ENCODE measurements around the gene IQSEC1. TPM values are rescaled to one million over a fixed set of nuclear protein-coding genes. Genes with fewer than 3 reads are reported as not detected.

The IQSEC1 gene
- total and polyA plus RNA-seq, 9 of the 15 experiments (the other 6 are each of a cell fraction or from before 2014, with no cell fraction given), result 0.56 to 39.0 (median 6.8) TPM

- peak; percentile 12; the same call in 1 of the 2 replicates for TF ChIP-seq REST (IDR thresholded peaks at IDR 0.05; ENCODE audit: borderline replicate concordance)
- no peak for TF ChIP-seq REST (CRISPR knock-in tag; IDR thresholded peaks at IDR 0.05; ENCODE audit: low read depth)
- TF ChIP-seq, protein P1, sequence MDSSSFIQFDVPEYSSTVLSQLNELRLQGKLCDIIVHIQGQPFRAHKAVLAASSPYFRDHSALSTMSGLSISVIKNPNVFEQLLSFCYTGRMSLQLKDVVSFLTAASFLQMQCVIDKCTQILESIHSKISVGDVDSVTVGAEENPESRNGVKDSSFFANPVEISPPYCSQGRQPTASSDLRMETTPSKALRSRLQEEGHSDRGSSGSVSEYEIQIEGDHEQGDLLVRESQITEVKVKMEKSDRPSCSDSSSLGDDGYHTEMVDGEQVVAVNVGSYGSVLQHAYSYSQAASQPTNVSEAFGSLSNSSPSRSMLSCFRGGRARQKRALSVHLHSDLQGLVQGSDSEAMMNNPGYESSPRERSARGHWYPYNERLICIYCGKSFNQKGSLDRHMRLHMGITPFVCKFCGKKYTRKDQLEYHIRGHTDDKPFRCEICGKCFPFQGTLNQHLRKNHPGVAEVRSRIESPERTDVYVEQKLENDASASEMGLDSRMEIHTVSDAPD (CRISPR knock-in tag; IDR thresholded peaks at IDR 0.05), result no peak
- TF ChIP-seq PTBP1 (IDR thresholded peaks at IDR 0.05; ENCODE audit: low read depth, low read length), result no peak
- no peak for TF ChIP-seq ZNF232 (CRISPR knock-in tag; IDR thresholded peaks at IDR 0.05)
- peak; percentile 61 to 62; a peak in 2 of 4 replicates for TF ChIP-seq TRIM24 (IDR thresholded peaks at IDR 0.05)
- TF ChIP-seq, protein P2, sequence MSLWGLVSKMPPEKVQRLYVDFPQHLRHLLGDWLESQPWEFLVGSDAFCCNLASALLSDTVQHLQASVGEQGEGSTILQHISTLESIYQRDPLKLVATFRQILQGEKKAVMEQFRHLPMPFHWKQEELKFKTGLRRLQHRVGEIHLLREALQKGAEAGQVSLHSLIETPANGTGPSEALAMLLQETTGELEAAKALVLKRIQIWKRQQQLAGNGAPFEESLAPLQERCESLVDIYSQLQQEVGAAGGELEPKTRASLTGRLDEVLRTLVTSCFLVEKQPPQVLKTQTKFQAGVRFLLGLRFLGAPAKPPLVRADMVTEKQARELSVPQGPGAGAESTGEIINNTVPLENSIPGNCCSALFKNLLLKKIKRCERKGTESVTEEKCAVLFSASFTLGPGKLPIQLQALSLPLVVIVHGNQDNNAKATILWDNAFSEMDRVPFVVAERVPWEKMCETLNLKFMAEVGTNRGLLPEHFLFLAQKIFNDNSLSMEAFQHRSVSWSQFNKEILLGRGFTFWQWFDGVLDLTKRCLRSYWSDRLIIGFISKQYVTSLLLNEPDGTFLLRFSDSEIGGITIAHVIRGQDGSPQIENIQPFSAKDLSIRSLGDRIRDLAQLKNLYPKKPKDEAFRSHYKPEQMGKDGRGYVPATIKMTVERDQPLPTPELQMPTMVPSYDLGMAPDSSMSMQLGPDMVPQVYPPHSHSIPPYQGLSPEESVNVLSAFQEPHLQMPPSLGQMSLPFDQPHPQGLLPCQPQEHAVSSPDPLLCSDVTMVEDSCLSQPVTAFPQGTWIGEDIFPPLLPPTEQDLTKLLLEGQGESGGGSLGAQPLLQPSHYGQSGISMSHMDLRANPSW (CRISPR knock-in tag; IDR thresholded peaks at IDR 0.05), result no peak
- TF ChIP-seq PRMT5 (CRISPR knock-in tag; IDR thresholded peaks at IDR 0.05), result no peak
- peak; percentile 76 for TF ChIP-seq RNF2 (IDR thresholded peaks at IDR 0.05)
- no peak for TF ChIP-seq HOMEZ (CRISPR knock-in tag; IDR thresholded peaks at IDR 0.05)
- TF ChIP-seq PHF21A (IDR thresholded peaks at IDR 0.05; ENCODE audit: borderline replicate concordance, low read depth), result peak; percentile 73; the same call in 1 of the 2 replicates
- TF ChIP-seq, protein P3, sequence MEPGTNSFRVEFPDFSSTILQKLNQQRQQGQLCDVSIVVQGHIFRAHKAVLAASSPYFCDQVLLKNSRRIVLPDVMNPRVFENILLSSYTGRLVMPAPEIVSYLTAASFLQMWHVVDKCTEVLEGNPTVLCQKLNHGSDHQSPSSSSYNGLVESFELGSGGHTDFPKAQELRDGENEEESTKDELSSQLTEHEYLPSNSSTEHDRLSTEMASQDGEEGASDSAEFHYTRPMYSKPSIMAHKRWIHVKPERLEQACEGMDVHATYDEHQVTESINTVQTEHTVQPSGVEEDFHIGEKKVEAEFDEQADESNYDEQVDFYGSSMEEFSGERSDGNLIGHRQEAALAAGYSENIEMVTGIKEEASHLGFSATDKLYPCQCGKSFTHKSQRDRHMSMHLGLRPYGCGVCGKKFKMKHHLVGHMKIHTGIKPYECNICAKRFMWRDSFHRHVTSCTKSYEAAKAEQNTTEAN (CRISPR knock-in tag; IDR thresholded peaks at IDR 0.05), result no peak
Measured at GRCh38 chr3:13007251-13007941, 65.8 kb downstream of the IQSEC1 start (continued).
